Aorta (tissue), 5 donors: ENCODE data around the gene C22orf39. TPM values are rescaled to one million over a fixed set of nuclear protein-coding genes. Genes with fewer than 3 reads are reported as not detected.

Experiments used
- ATAC-seq: fragments of 200-7000 bp; cut with Tn5 transposase; one replicate; pipeline ENCODE4 v1.9.1; 2022; ENCODE audit warnings: moderate library complexity; ENCODE audit not compliant: low FRiP score
- DNase-seq, 2 donors: peaks; one replicate each; pipeline ENCODE4 v3.0.0-alpha.2; 2020
- H3K27ac ChIP-seq, 2 donors: one replicate each; pipeline ENCODE4 v1.5.1; 2013; ENCODE audit warnings: low read length in 2 of 2, mild to moderate bottlenecking in 2 of 2, moderate library complexity in 2 of 2, control low read depth in 1 of 2, inconsistent platforms in 1 of 2, low read depth in 1 of 2
- H3K27me3 ChIP-seq, 2 donors: one replicate each; pipeline ENCODE4 v1.6.1; 2013; ENCODE audit warnings: control low read depth in 1 of 2, low read length in 1 of 2, mild to moderate bottlenecking in 1 of 2, moderate library complexity in 1 of 2; ENCODE audit not compliant: insufficient read depth in 2 of 2, control insufficient read depth in 1 of 2
- H3K36me3 ChIP-seq, 2 donors: one replicate each; pipeline ENCODE4 v1.6.1; 2013; ENCODE audit warnings: control low read depth in 1 of 2, low read length in 1 of 2, mild to moderate bottlenecking in 1 of 2; ENCODE audit not compliant: insufficient read depth in 2 of 2, control insufficient read depth in 1 of 2
- H3K4me1 ChIP-seq, 2 donors: one replicate each; pipeline ENCODE4 v1.6.1; 2013; ENCODE audit warnings: low read length in 2 of 2, control low read depth in 1 of 2, mild to moderate bottlenecking in 1 of 2, moderate library complexity in 1 of 2; ENCODE audit not compliant: insufficient read depth in 2 of 2, control insufficient read depth in 1 of 2
- H3K4me3 ChIP-seq, 2 donors: one replicate each; pipeline ENCODE4 v1.5.1; 2013; ENCODE audit warnings: low read length in 2 of 2, control low read depth in 1 of 2, mild to moderate bottlenecking in 1 of 2
- H3K9me3 ChIP-seq: one replicate; pipeline ENCODE4 v1.6.1; 2013; ENCODE audit warnings: mild to moderate bottlenecking, low read length; ENCODE audit not compliant: control insufficient read depth
- WGBS, 2 donors: extraction: QIAGEN DNeasy Blood & Tissue Kit; methylation state at CpG; one replicate each; pipeline ENCODE4 v1.1.7; 2013; 5-methylcytosine and 5-hydroxymethylcytosine counted together
- intact Hi-C, 2 donors: fragments of 100-400 bp; cut with DNase I; formaldehyde crosslinking; loops; one replicate each; pipeline versions ENCODE4 v1.14.2 to v1.15.0; 2022
- polyA plus RNA-seq, 2 donors: library from polyadenylated mRNA; stranded (reverse); fragments of 200-250 nt; gene quantifications; one replicate each; pipeline ENCODE4 v1.2.3, GENCODE V29; 2013
- total RNA-seq, 2 donors: library from RNA; stranded (reverse); fragmentation: NEBNext Ultra II Directional; extraction: Animal tissue kit (Norgen Biotek cat#: 25700); gene quantifications; one replicate each; pipeline ENCODE4 v1.2.1, GENCODE V29; 2021
- donor health status: healthy with polysubstance abuse.
- donor health status: Bipolar disorder and iron deficiency.
- donor health status: DM: no; HTN: no; CAD: no.
- donor health status: DM: no; HTN: no; CAD: no.
- donor health status: DM: yes; HTN: yes; CAD: no.

The C22orf39 gene
- total and polyA plus RNA-seq, 4 donors: 29.3 to 58.2 (median 33.6) TPM

DNA sequence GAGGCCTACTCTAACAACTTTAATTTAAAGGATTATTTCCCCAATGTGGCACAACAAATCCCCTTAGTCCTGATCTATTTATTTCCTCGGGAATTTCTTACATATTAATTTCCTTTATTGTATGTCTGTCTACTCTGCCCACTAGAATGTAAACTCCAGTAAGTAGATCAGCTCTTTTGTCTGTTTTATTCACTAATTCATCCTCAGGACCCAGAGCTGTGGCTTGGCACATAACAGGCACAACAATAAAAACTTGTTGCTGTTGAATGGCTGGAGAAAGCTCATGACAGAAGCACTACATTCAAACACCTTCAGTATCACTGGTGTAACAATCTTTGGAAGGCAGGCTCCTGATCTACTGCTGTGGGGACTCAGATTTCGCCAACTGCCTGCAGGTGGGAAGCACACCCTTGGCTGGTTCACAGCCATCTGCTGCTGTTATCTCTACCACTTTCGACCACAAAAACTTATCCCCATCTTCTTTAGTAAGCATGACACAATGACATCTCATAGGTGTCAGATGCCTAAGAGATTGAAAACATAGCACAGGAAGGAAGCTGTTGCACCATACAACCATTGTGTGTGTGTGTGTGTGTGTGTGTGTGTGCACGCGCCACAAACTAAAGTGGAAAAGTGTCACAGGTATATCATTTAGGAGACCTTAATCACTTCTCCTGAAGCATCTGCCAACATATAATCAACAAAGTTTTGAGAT is 27.9 kb downstream of the C22orf39 start:
- intact Hi-C loops: no loop called here
- DNase-seq: no peak
- 83 to 86% methylated on average over 5 of the region's 5 CpGs for WGBS, 2 donors
- Histone ChIP-seq H3K36me3 (no peaks in the 10 kb centered on the region), H3K4me1 (no peaks in the 10 kb centered on the region), H3K4me3 (no peak overlapping the region), H3K27me3 (no peaks in the 10 kb centered on the region), H3K27ac (no peak overlapping the region), H3K9me3 (no peaks in the 10 kb centered on the region)
- ATAC-seq: no peak

DNA sequence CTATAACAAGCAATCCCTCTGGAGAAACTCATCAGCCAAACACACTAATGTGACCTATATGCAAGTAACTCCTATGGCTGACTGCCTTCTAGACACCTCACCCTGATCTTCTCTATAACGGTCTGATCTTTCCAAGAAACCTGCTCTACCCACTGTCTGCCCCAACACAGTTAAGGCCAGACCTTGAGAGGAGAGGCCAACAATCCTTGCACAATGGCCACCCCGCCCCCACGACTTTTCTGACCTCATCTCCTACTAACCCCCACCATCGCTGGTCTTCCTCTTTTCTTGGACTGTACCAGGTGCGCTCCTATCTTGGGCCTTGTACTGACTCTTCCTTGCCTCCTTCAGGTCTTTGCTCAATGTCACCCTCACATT is 28.4 kb downstream of the C22orf39 start:
- H3K36me3 ChIP-seq: no peaks in the 10 kb centered on the region
- WGBS, 2 donors: 84 to 92% methylated on average over 5 of the region's 5 CpGs
- H3K4me3 ChIP-seq: no peak overlapping the region
- H3K27ac ChIP-seq: no peak overlapping the region
- H3K9me3 ChIP-seq: no peaks in the 10 kb centered on the region
- intact Hi-C loops: no loop called here
- no peaks in the 10 kb centered on the region for H3K27me3 ChIP-seq
- ATAC-seq (no peak), DNase-seq (no peak)
- peaks cover 0 to under 1% of the 10 kb centered on the region in 2 donors for H3K4me1 ChIP-seq

DNA sequence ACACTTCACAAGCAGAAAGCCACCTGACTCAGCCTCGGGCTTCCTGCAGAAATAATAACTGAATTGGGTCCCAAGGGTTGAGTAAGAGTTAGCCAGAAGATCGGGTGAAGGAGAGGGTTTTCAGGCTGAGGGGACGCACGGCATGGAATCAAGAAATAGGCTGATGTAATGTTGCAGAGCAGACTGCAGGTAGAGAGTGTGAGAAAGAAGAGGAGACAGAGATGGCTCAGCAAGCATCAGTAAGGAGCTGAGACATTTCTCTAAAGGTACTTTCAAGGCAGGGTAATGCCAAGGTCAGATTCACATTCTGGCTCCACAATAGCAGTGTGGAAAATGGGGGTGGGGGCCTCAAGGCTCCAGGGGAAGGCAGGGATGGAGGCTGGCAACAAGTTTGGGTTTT is 34.6 kb downstream of the C22orf39 start:
- no peak for ATAC-seq
- intact Hi-C loops: no loop called here
- no peak overlapping the region for H3K27ac ChIP-seq
- no peaks in the 10 kb centered on the region for H3K27me3 ChIP-seq
- WGBS, 2 donors: 78 to 85% methylated on average over 4 of the region's 4 CpGs
- no peaks in the 10 kb centered on the region for H3K9me3 ChIP-seq
- no peak for DNase-seq
- no peak overlapping the region for H3K4me3 ChIP-seq
- H3K4me1 ChIP-seq: peaks cover 0 to 2% of the 10 kb centered on the region in 2 donors
- peaks cover 0 to 2% of the 10 kb centered on the region in 2 donors for H3K36me3 ChIP-seq

DNA sequence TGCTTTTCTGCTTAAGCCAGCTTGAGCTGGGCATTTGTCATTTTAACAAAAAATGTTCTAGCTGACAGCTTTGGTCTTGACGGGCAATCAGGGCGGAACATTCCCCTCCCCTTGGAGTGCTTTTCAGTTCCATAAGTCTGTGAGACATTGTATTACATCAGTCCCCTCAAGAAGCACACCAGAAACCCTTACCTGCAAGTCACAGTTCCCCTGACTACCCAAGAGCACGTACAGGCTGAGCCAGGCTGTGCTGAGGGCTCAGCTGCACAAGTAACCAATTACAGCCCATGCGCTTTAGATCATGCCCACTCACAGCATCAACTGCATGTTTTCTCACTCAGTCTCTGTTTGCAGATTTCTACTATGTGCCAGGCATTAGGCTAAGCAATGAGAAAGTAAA is 35.0 kb downstream of the C22orf39 start:
- ATAC-seq (no peak), DNase-seq (no peak)
- H3K27ac ChIP-seq: no peak overlapping the region
- 82 to 85% methylated on average over 4 of the region's 4 CpGs for WGBS, 2 donors
- no peaks in the 10 kb centered on the region for H3K27me3 ChIP-seq
- H3K36me3 ChIP-seq: peaks cover 0 to 2% of the 10 kb centered on the region in 2 donors
- no peak overlapping the region for H3K4me3 ChIP-seq
- intact Hi-C loops: no loop called here
- H3K4me1 ChIP-seq: peaks cover 0 to 2% of the 10 kb centered on the region in 2 donors
- H3K9me3 ChIP-seq: no peaks in the 10 kb centered on the region

DNA sequence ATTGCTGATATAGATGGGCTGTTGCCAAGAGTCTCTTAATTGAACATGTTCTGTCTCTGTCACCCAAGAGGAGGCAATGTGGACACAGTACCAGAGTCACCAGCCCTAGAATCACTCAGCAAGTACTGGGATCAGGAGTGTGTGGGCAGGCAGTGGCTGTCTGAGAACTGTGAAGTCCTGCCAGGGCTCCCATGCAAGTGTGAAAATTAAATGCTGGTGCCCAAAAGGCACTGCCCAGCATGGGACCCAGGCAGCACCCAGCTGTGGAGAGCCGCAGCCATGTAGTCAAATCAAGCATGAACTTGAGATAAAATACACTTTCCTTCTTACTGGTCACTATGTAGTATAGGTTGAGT is 35.8 kb downstream of the C22orf39 start:
- DNase-seq (no peak), ATAC-seq (no peak)
- Histone ChIP-seq H3K9me3 (no peaks in the 10 kb centered on the region), H3K27me3 (no peaks in the 10 kb centered on the region), H3K36me3 (peaks cover 2 to 3% of the 10 kb centered on the region in 2 donors), H3K4me1 (peaks cover 0 to 2% of the 10 kb centered on the region in 2 donors), H3K27ac (no peak overlapping the region), H3K4me3 (no peak overlapping the region)
- 94 to 100% methylated on average over 1 of the region's 1 CpG for WGBS, 2 donors
- intact Hi-C loops: no loop called here

DNA sequence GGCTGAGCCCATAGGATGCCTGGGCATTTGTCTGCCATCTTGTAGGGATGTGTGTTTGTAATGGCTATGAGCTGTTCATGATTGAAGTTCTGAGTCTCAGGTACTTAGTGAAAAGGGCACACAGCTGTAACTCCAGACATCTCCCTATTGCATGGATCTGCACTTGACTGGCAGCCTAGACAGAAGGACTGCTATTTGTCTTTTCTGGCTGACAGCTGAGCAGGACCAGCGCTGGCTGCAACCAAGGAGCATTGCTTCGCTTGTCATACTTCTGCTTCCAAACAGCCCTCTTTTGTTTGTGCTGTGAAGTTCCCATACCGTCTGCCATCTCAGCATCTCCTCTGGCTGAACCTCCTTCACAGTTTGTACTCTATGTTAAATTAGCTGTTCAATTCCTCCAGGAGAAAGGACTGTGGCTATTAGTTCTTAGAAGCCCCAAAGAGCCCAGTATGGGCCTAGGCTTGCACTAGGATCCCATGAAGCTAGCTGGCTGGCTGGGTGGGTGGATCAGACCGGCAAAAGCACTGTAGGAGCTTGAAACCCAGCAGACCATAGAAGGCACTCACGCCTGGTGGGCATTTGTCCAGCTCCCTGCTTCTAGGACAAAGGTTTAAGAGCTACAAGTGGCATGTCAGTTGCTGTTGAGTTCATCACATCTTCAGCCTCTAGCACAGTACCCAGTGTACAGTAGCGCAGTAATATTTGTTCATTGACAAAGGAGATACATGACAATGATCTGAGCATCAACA is 36.4 kb downstream of the C22orf39 start:
- ATAC-seq (no peak), DNase-seq (no peak)
- Histone ChIP-seq H3K27me3 (no peaks in the 10 kb centered on the region), H3K36me3 (peaks cover 3 to 5% of the 10 kb centered on the region in 2 donors), H3K9me3 (no peaks in the 10 kb centered on the region), H3K4me3 (no peak overlapping the region), H3K27ac (no peak overlapping the region), H3K4me1 (peaks cover 0 to 2% of the 10 kb centered on the region in 2 donors)
- 87 to 89% methylated on average over 6 of the region's 6 CpGs for WGBS, 2 donors
- intact Hi-C loops: no loop called here

DNA sequence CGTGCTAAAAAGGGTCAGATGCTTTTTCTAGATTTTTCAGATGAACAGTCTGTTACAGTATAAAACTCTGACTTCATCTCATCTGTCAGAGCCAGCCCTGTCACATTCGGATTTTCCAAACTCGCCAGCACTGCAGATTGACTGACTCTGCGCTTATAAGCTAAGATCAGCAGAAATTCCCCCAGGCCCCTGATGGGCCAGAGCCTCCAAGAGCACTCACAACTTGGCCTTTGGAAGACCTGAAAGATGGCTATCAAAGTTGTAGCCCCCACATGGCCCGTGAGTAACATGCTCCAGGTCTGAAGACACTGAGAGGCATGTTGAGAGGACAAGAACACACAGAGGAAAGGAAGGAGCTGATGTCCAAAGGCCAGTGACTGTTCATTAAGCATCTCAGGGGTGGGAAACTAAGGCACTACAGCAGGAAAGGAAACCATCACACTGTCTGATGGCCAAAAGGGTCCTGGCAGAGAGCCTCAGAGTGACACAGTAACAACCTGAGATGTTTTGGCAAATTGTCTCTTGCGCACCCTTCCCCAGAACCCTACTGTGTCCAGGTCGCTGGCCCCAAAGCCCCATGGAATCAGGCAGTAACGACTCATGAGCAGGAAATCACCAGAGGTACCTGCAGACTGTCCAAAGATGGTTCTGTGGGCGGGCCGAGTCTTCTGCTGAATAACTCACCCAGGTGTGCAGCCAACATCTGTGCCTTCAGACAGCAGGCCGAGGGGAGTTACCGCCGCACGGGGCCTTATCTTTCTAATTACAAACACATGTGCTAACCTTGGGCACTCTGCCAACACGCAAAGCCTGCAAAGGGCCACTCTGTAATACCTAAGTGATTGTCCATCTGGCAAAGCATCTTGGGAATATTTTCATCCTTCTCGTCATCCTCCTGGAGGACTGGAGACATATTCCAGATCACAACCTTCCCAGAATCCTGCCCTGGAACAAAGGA is 39.6 kb downstream of the C22orf39 start:
- no peaks in the 10 kb centered on the region for H3K4me1 ChIP-seq
- DNase-seq (no peak), ATAC-seq (no peak)
- no peaks in the 10 kb centered on the region for H3K27me3 ChIP-seq
- intact Hi-C loops: no loop called here
- H3K4me3 ChIP-seq: no peak overlapping the region
- no peaks in the 10 kb centered on the region for H3K9me3 ChIP-seq
- H3K36me3 ChIP-seq: peaks cover 3 to 5% of the 10 kb centered on the region in 2 donors
- 71 to 72% methylated on average over 16 of the region's 16 CpGs for WGBS, 2 donors
- no peak overlapping the region for H3K27ac ChIP-seq

DNA sequence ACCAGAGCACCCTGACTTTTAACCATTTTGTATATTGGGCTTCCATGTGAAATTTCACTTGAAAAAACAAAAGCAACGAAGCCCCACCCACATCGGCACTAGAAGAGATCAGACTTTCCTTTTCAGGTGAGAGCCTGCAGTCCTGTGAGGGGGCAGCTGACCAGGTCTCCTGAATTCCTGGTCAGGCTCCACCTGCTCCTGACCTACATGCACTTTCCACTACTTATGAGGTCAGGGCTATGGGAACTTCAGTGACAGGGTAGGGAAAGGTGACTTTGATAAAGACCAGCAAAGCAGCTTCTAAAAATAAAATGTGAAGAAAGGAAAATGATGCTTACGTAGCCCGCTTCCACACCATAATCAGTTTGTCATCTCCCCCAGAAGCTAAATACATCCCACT is 40.7 kb downstream of the C22orf39 start:
- Histone ChIP-seq H3K27me3 (no peaks in the 10 kb centered on the region), H3K36me3 (peaks cover 3 to 5% of the 10 kb centered on the region in 2 donors), H3K9me3 (no peaks in the 10 kb centered on the region), H3K4me1 (no peaks in the 10 kb centered on the region), H3K4me3 (no peak overlapping the region), H3K27ac (no peak overlapping the region)
- intact Hi-C loops: no loop called here
- 82 to 92% methylated on average over 4 of the region's 4 CpGs for WGBS, 2 donors
- ATAC-seq (no peak), DNase-seq (no peak)
